ENCODE data around the gene CD163L1.
"Not testable (repeated sequence)": the region's sequence is repeated elsewhere in the genome, so short reads cannot be mapped to it uniquely, and the experiment has no call there.

The CD163L1 gene

DNA sequence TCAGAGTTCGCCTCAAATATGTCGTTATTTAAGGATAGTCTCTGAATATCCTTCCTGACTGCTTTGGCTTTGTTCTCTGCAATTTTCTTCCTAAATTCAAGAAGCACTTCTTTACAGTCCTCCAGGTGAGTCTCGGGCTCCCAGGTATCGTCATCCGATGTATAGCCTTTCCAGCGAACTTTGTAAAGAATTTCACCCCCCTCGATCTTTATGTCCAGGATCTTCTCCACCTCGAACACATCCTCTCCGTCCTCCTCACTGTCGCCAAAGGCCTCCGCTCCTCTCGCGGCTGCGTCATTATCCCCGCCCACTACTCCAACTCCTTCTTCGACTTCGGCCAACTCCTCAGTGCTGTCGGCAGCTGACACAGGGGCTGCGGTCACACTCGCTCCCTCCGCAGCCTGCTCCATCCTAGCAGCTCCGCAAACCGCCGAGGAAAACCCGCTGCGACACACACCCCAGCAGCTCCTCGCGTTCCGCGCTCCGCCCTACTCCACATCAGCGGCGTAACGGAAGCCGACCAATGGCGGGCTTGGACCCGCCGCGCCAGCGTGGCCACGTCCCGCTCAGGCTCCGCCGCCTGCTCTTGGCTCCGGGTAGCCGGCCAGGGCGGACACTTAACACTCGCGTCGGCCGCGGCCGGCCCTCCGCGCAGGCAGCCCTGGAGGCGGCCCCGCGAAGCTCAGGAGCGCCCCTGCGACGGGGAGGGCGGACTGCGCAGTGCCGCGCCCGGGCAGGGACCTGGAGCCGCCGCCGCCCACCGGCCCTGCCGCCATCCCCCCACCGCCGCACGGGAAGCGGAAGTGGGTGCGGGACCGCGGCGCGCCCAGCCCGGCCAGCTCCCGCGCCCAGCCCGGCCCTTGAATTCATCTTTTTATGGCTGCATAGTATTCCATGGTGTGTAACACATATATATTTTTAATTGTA, 4.1 kb downstream of the CD163L1 start:
- H3K4me3 ChIP-seq (ENCODE audit: low read depth, low read length) = no peak overlapping the region
- TF ChIP-seq, protein P1, sequence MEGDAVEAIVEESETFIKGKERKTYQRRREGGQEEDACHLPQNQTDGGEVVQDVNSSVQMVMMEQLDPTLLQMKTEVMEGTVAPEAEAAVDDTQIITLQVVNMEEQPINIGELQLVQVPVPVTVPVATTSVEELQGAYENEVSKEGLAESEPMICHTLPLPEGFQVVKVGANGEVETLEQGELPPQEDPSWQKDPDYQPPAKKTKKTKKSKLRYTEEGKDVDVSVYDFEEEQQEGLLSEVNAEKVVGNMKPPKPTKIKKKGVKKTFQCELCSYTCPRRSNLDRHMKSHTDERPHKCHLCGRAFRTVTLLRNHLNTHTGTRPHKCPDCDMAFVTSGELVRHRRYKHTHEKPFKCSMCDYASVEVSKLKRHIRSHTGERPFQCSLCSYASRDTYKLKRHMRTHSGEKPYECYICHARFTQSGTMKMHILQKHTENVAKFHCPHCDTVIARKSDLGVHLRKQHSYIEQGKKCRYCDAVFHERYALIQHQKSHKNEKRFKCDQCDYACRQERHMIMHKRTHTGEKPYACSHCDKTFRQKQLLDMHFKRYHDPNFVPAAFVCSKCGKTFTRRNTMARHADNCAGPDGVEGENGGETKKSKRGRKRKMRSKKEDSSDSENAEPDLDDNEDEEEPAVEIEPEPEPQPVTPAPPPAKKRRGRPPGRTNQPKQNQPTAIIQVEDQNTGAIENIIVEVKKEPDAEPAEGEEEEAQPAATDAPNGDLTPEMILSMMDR (IDR thresholded peaks at IDR 0.05; ENCODE audit: low read depth, low read length) = no peak

GRCh38 chr12:7438291-7438995, 5.5 kb downstream of the CD163L1 start:
- H3K4me3 ChIP-seq (ENCODE audit: low read depth, low read length) = not testable (repeated sequence)

DNA sequence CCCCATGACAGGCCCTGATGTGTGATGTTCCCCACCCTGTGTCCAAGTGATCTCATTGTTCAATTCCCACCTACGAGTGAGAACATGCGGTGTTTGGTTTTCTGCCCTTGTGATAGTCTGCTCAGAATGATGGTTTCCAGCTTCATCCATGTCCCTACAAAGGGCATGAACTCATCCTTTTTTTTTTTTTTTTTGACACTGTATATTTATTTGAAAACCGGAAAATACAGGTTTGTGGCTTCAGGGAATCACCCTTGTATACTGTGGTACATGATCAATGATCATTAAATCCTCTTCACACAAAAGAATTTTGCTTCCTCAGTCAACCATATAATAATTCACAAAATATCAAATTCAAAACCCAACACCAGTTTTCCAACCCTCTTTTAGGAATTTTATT, 6.5 kb downstream of the CD163L1 start:
- not testable (repeated sequence) for H3K4me3 ChIP-seq (ENCODE audit: low read depth, low read length)

- TF ChIP-seq, protein P1 (IDR thresholded peaks at IDR 0.05; ENCODE audit: low read depth, low read length) = no peak
- H3K4me3 ChIP-seq (ENCODE audit: low read depth, low read length) = no peak overlapping the region
Observed at GRCh38 chr12:7434670-7435069, 9.3 kb downstream of the CD163L1 start.

- H3K4me3 ChIP-seq (ENCODE audit: low read depth, low read length) = peak overlapping the region; percentile 21
- TF ChIP-seq, protein P1 (IDR thresholded peaks at IDR 0.05; ENCODE audit: low read depth, low read length) = no peak
Observed at GRCh38 chr12:7433276-7433822, 10.6 kb downstream of the CD163L1 start.

- H3K4me3 ChIP-seq (ENCODE audit: low read depth, low read length) = no peak overlapping the region
- TF ChIP-seq, protein P1 (IDR thresholded peaks at IDR 0.05; ENCODE audit: low read depth, low read length) = no peak
Observed at GRCh38 chr12:7431993-7432685, 11.8 kb downstream of the CD163L1 start.

DNA sequence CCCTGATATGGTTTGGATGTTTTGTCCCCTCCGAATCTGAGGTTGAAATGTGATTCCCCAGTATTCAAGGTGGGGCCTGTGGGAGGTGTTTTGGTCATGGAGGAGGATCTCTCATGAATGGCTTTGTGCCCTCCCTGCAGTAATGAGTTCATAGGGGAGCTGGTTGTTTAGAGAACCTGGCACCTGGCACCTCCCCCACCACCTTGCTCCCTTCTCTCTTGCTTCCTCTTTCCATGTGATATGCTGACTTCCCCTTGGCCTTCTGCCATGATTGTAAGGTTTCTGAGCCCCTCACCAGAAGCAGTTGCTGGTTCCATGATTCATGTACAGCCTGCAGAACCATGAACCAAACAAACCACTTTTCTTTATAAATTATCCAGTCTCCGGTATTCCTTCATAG, 32.6 kb downstream of the CD163L1 start:
- TF ChIP-seq, protein P1 (IDR thresholded peaks at IDR 0.05; ENCODE audit: low read depth, low read length) = no peak
- H3K4me3 ChIP-seq (ENCODE audit: low read depth, low read length) = no peak overlapping the region
